HepG2 (cell line): ENCODE data around the gene SLC25A5. TPM values are rescaled to one million over a fixed set of nuclear protein-coding genes. Genes with fewer than 3 reads are reported as not detected.

Experiments
- ATAC-seq: fragments of 200-7000 bp; cut with Tn5 transposase; 3 replicates; pipeline ENCODE4 v1.9.1; 2020; ENCODE audit warnings: mild to moderate bottlenecking, moderate library complexity
- BruUV-seq: library from RNA; stranded (reverse); fragments of 400-500 nt; replicated peaks from 2 replicates; lab custom pipeline; 2021; lab: Mats Ljungman, UMichigan
- CTCF ChIA-PET: fragments of 300-600 bp; formaldehyde crosslinking; extraction: SDS; loops from one replicate; lab custom pipeline; 2021; ENCODE audit warnings: low total read pairs, inconsistent platforms, low intra/inter-chr PET ratio; lab: Yijun Ruan, JAX
- POLR2A ChIA-PET: fragments of 350-600 bp; sonication (Branson Sonifier 250); formaldehyde crosslinking; loops from one replicate; lab custom pipeline; 2020; ENCODE audit warnings: antibody characterized with exemption, inconsistent platforms; lab: Yijun Ruan, JAX
- DNase-seq: peaks from one replicate; pipeline ENCODE4 v3.0.0-alpha.2; 2015; ENCODE audit warnings: low spot score
- FAIRE-seq: peaks from 3 replicates; lab custom pipeline; 2011; peaks lifted over from hg19 to GRCh38; lab: Jason Lieb, UNC
- H2AFZ ChIP-seq: one replicate; pipeline ENCODE4 v1.6.1; 2011; ENCODE audit warnings: low read length, inconsistent platforms
- H3K27ac ChIP-seq: fragments of 300-600 bp; 3 replicates; pipeline ENCODE4 v1.8.0; 2011; ENCODE audit warnings: mixed run types, mild to moderate bottlenecking, mixed read lengths, low read length, inconsistent platforms; ENCODE audit not compliant: insufficient read depth; ENCODE audit errors: extremely low read length
- H3K27me3 ChIP-seq, 2 experiments: fragments of 200-600 bp in 1 of 2; 2 replicates in 1 of 2; 3 replicates in 1 of 2; pipeline versions ENCODE4 v1.6.0 to v1.8.0; 2011; ENCODE audit warnings: low read length in 2 of 2, mild to moderate bottlenecking in 2 of 2, moderate library complexity in 2 of 2, inconsistent platforms in 1 of 2; ENCODE audit not compliant: insufficient read depth in 2 of 2, control insufficient read depth in 1 of 2
- H3K36me3 ChIP-seq, 2 experiments: fragments of 200-600 bp in 1 of 2; replicated peaks in 1 of 2; 2 replicates in 1 of 2; 3 replicates in 1 of 2; pipeline versions ENCODE4 v1.5.1 to v1.8.0; 2011; ENCODE audit warnings: low read length in 2 of 2, inconsistent platforms in 1 of 2; ENCODE audit not compliant: insufficient read depth in 2 of 2, control insufficient read depth in 1 of 2
- H3K4me1 ChIP-seq: 2 replicates; pipeline ENCODE4 v1.5.1; 2012; ENCODE audit warnings: low read length, inconsistent platforms; ENCODE audit not compliant: insufficient read depth
- H3K4me2 ChIP-seq: 2 replicates; pipeline ENCODE4 v1.6.0; 2011; ENCODE audit warnings: low read depth, low read length, inconsistent platforms
- H3K4me3 ChIP-seq, 3 experiments: fragments of 200-600 bp in 1 of 3; sonication (generic), shearing (Covaris generic) in 1 of 3; replicated peaks in 1 of 3; 2 replicates each; pipeline ENCODE4 v1.5.1; 2011 to 2016; ENCODE audit warnings: low read length in 3 of 3, inconsistent platforms in 2 of 3, low read depth in 2 of 3, mild to moderate bottlenecking in 2 of 3, control low read depth in 1 of 3, mixed read lengths in 1 of 3; ENCODE audit not compliant: insufficient read depth in 1 of 3
- H3K79me2 ChIP-seq: one replicate; pipeline ENCODE4 v1.6.1; 2011; ENCODE audit warnings: low read length, inconsistent platforms; ENCODE audit not compliant: insufficient read depth
- H3K9ac ChIP-seq: 2 replicates; pipeline ENCODE4 v1.6.0; 2011; ENCODE audit warnings: mild to moderate bottlenecking, low read depth, low read length, inconsistent platforms; ENCODE audit not compliant: insufficient read depth
- H3K9me3 ChIP-seq: 2 replicates; pipeline ENCODE4 v1.5.1; 2012; ENCODE audit warnings: mild to moderate bottlenecking, low read length
- H4K20me1 ChIP-seq: 2 replicates; pipeline ENCODE4 v1.6.0; 2011; ENCODE audit warnings: inconsistent platforms, mild to moderate bottlenecking, low read length, moderate library complexity; ENCODE audit not compliant: insufficient read depth
- BHLHE40 ChIP-seq: IDR thresholded peaks from 2 replicates; pipeline ENCODE4 v1.6.1; 2011; ENCODE audit warnings: low read length, improper control_type of control experiment
- CBX2 ChIP-seq, 2 experiments: fragments of 200-600 bp in 1 of 2; sonication (generic); formaldehyde crosslinking in 1 of 2; IDR thresholded peaks; 2 replicates each; pipeline versions ENCODE4 v1.7.0 to v1.8.1; 2018 to 2022; ENCODE audit warnings: low read depth in 2 of 2, low read length in 1 of 2, mild to moderate bottlenecking in 1 of 2, missing genetic modification reagents in 1 of 2
- CREB1 ChIP-seq, 2 experiments: fragments of 450-650 bp in 1 of 2; IDR thresholded peaks; 2 replicates each; pipeline ENCODE4 v1.6.1; 2016 to 2017; ENCODE audit warnings: control low read depth in 1 of 2, mild to moderate bottlenecking in 1 of 2, missing compliant biosample characterization in 1 of 2, missing genetic modification characterization in 1 of 2
- GABPA ChIP-seq, 2 experiments: IDR thresholded peaks; 2 replicates each; pipeline ENCODE4 v1.6.1; 2011 to 2016; ENCODE audit warnings: low read depth in 2 of 2, low read length in 1 of 2, missing biosample characterization in 1 of 2, missing genetic modification characterization in 1 of 2
- NFE2 ChIP-seq: sonication (generic); formaldehyde crosslinking; IDR thresholded peaks from 2 replicates; pipeline ENCODE4 v1.4.0; 2020; ENCODE audit warnings: missing genetic modification reagents
- NR2C2 ChIP-seq: sonication (generic); formaldehyde crosslinking; IDR thresholded peaks from 2 replicates; pipeline ENCODE4 v1.4.0; 2020; ENCODE audit warnings: missing genetic modification reagents, mild to moderate bottlenecking, moderate library complexity, borderline replicate concordance
- SALL1 ChIP-seq: sonication (generic); formaldehyde crosslinking; IDR thresholded peaks from 2 replicates; pipeline ENCODE4 v1.8.0; 2022; ENCODE audit warnings: mild to moderate bottlenecking, missing genetic modification reagents
- SPEN ChIP-seq: sonication (generic); formaldehyde crosslinking; IDR thresholded peaks from 2 replicates; pipeline ENCODE4 v1.5.1; 2020; ENCODE audit warnings: low read depth, mild to moderate bottlenecking, missing genetic modification reagents
- TBP ChIP-seq: sonication (generic); formaldehyde crosslinking; IDR thresholded peaks from 2 replicates; pipeline ENCODE4 v1.5.0; 2020; ENCODE audit warnings: missing genetic modification reagents
- WIZ ChIP-seq: sonication (generic); formaldehyde crosslinking; IDR thresholded peaks from 2 replicates; pipeline ENCODE4 v1.5.1; 2020; ENCODE audit warnings: mild to moderate bottlenecking, missing genetic modification reagents
- ZNF225 ChIP-seq: sonication (generic); formaldehyde crosslinking; IDR thresholded peaks from 2 replicates; pipeline ENCODE4 v1.4.0; 2020; ENCODE audit warnings: mild to moderate bottlenecking, missing genetic modification reagents
- ZNF878 ChIP-seq: sonication (generic); formaldehyde crosslinking; IDR thresholded peaks from 2 replicates; pipeline ENCODE4 v1.8.1; 2023; ENCODE audit warnings: mild to moderate bottlenecking, missing genetic modification reagents, moderate library complexity
- ZSCAN20 ChIP-seq: sonication (generic); formaldehyde crosslinking; IDR thresholded peaks from 2 replicates; pipeline ENCODE4 v1.4.0; 2020; ENCODE audit warnings: missing genetic modification reagents, mild to moderate bottlenecking, borderline replicate concordance
- WGBS: methylation state at CpG from one replicate; pipeline ENCODE4 v1.1.6; 2017; ENCODE audit warnings: low lambda C conversion rate; 5-methylcytosine and 5-hydroxymethylcytosine counted together
- in situ Hi-C: cut with HindIII; loops from 2 replicates; pipeline ENCODE4 v1.10.0; 2017; ENCODE audit warnings: low pct_unique_long_range_greater_than_20kb; ENCODE audit not compliant: extremely low pct_ligation_motif_present
- intact Hi-C: fragments of 100-400 bp; cut with micrococcal nuclease; formaldehyde crosslinking; loops from one replicate; pipeline ENCODE4 v1.10.0; 2022; ENCODE audit not compliant: unreplicated experiment
- polyA plus RNA-seq, 8 experiments: library from polyadenylated mRNA; depleted of rRNA in 3 of 8; stranded (reverse) in 7 of 8; unstranded in 1 of 8; fragments of >200 nt; fragmentation: Illumina TruSeq in 4 of 8; extraction: Trizol in 4 of 8; gene quantifications; 2 replicates each; pipeline versions ENCODE4 v1.2.1 to v1.2.3, GENCODE V29; 2011 to 2016; ENCODE audit warnings: low read depth in 4 of 8, missing spikeins in 1 of 8, mixed read lengths in 1 of 8; ENCODE audit not compliant: insufficient read depth in 1 of 8
- total RNA-seq, 5 experiments: library from RNA; depleted of rRNA; stranded (reverse); fragments of >200 nt; fragmentation: Illumina TruSeq; extraction: Trizol; gene quantifications; 2 replicates each; pipeline ENCODE4 v1.2.3, GENCODE V29; 2016; ENCODE audit warnings: low read depth in 1 of 5
- TF ChIP-seq, protein P1 (sequence below): sonication (generic); formaldehyde crosslinking; IDR thresholded peaks from 2 replicates; pipeline ENCODE4 v1.4.0; 2020; ENCODE audit warnings: missing genetic modification reagents

The SLC25A5 gene
- total and polyA plus RNA-seq, 2 of the 13 experiments (the other 11 are each of a cell fraction or from before 2014, with no cell fraction given): 300 to 402 TPM

DNA sequence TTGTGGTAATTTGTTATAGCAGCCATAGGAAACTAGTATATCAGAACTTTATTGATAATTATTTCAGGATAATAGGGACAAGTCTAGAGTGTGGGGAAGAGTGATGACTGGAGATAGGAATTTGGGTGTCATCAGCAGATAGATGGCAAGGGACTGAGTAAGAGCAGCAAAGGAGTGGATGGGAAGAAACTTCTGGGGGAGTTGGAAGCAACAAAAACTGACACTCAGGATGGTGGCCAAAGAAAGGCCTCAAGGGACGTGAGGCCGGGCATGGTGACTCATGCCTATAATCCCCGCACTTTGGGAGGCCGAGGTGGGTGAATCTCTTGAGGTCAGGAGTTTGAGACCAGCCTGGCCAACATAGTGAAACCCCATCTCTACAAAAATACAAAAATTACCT lies 9.1 kb upstream of the SLC25A5 start (continued):
- TF ChIP-seq, protein P1, sequence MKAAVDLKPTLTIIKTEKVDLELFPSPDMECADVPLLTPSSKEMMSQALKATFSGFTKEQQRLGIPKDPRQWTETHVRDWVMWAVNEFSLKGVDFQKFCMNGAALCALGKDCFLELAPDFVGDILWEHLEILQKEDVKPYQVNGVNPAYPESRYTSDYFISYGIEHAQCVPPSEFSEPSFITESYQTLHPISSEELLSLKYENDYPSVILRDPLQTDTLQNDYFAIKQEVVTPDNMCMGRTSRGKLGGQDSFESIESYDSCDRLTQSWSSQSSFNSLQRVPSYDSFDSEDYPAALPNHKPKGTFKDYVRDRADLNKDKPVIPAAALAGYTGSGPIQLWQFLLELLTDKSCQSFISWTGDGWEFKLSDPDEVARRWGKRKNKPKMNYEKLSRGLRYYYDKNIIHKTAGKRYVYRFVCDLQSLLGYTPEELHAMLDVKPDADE: no peak

DNA sequence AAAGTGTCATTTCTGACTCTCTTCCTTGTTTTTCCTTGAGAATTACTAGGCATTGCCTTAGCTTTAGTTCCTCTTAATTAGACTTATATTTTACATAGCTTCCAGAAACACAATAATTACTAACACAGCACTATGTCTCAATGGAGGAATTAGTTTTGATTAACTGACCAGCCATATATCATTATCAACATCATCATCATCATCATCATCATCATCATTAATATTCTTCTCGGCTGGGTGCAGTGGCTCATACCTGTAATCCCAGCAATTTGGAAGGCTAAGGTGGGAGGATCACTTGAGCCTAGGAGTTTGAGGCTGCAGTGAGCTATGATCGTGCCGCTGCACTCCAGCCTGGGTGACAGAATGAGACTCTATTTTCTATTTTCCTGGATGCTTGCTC lies 2.7 kb upstream of the SLC25A5 start:
- no peak overlapping the region for H3K27ac ChIP-seq
- H3K9ac ChIP-seq: no peak overlapping the region
- TF ChIP-seq CREB1 (IDR thresholded peaks at IDR 0.05): peak; percentile 51
- TF ChIP-seq CREB1 (CRISPR knock-in tag; IDR thresholded peaks at IDR 0.05): no peak
- TF ChIP-seq ZNF878: no peak
- TF ChIP-seq, all 625 proteins: peak for 1
- POLR2A ChIA-PET: no interaction called here
- peaks cover 27% of the 10 kb centered on the region for H3K4me1 ChIP-seq
- H3K4me2 ChIP-seq: no peak overlapping the region
- no TSS peak for BruUV-seq
- H3K79me2 ChIP-seq: peaks cover 11% of the 10 kb centered on the region
- peaks cover 7% of the 10 kb centered on the region for H4K20me1 ChIP-seq
- H2AFZ ChIP-seq: no peak overlapping the region
- CTCF ChIA-PET: no interaction called here
- H3K9me3 ChIP-seq: no peaks in the 10 kb centered on the region
- 96% methylated on average over 3 of the region's 3 CpGs for WGBS
- in situ Hi-C loops: no loop called here
- peaks cover 3 to 8% of the 10 kb centered on the region in 2 experiments; a peak in 4 of 5 replicates for H3K36me3 ChIP-seq
- no peak for FAIRE-seq
- H3K4me3 ChIP-seq: no peak overlapping the region
- DNase-seq: no peak
- no peaks in the 10 kb centered on the region; a peak in 1 of 5 replicates for H3K27me3 ChIP-seq
- no peak for ATAC-seq
- intact Hi-C loops: loop anchor here (5.0 kb wide), 1 partner anchor 47 kb away; no protein-coding TSS in a partner anchor

DNA sequence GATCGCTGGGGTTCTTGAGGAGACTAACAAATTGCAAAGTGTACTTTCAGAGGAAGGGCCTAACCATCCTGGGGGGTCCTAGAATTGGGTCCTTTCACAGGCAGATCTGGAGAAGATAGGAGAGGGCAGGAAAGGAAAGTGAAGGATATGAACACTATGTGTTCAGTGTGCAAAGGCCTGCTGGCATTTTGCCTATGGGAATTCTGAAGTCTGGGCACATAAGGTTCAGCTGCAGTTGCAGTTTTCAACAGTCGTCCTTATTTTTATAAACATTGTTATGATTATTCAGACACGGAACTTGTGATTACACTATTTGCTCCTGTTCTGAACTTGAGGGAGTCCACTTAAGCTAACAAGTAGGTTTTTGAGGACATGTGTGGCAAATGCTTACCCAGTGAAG lies 1.3 kb upstream of the SLC25A5 start:
- no peak for DNase-seq
- intact Hi-C loops: loop anchor here (5.0 kb wide), 1 partner anchor 45 kb away; no protein-coding TSS in a partner anchor
- no peaks in the 10 kb centered on the region for H3K9me3 ChIP-seq
- H3K4me2 ChIP-seq: peak overlapping the region; percentile 74
- H2AFZ ChIP-seq: no peak overlapping the region
- no peak overlapping the region for H3K4me3 ChIP-seq
- H3K9ac ChIP-seq: no peak overlapping the region
- BruUV-seq: no TSS peak
- H3K79me2 ChIP-seq: peaks cover 11% of the 10 kb centered on the region
- WGBS: 28% methylated on average over 3 of the region's 3 CpGs
- ChIA-PET POLR2A (interaction anchor here (1.4 kb wide), 1 partner anchor 11 kb away, joined by 5 read pairs; no protein-coding TSS in a partner anchor), CTCF (no interaction called here)
- in situ Hi-C loops: no loop called here
- no peaks in the 10 kb centered on the region; a peak in 1 of 5 replicates for H3K27me3 ChIP-seq
- peaks cover 29% of the 10 kb centered on the region for H3K4me1 ChIP-seq
- ATAC-seq: no peak
- peaks cover 3 to 15% of the 10 kb centered on the region in 2 experiments; a peak in 4 of 5 replicates for H3K36me3 ChIP-seq
- no peak for FAIRE-seq
- H3K27ac ChIP-seq: peak overlapping the region; percentile 76
- peaks cover 8% of the 10 kb centered on the region for H4K20me1 ChIP-seq
- TF ChIP-seq SPEN (CRISPR knock-in tag) (no peak), NR2C2 (CRISPR knock-in tag) (no peak), TBP (CRISPR knock-in tag) (no peak), ZNF225 (no peak), CBX2 (IDR thresholded peaks at IDR 0.05; ENCODE audit: low read depth, low read length) (no peak), CBX2 (CRISPR knock-in tag; IDR thresholded peaks at IDR 0.05; ENCODE audit: low read depth) (no peak), WIZ (CRISPR knock-in tag) (no peak), GABPA (IDR thresholded peaks at IDR 0.05; ENCODE audit: low read depth, low read length) (no peak), GABPA (CRISPR knock-in tag; IDR thresholded peaks at IDR 0.05; ENCODE audit: low read depth) (no peak), NFE2 (CRISPR knock-in tag) (no peak), BHLHE40 (no peak), ZSCAN20 (CRISPR knock-in tag) (no peak), SALL1 (no peak)
